ENCODE results near the gene ZNF747. TPM values are rescaled to one million over a fixed set of nuclear protein-coding genes. Genes with fewer than 3 reads are reported as not detected.

ZNF747 gene
- total RNA-seq = 19.6 TPM

DNA sequence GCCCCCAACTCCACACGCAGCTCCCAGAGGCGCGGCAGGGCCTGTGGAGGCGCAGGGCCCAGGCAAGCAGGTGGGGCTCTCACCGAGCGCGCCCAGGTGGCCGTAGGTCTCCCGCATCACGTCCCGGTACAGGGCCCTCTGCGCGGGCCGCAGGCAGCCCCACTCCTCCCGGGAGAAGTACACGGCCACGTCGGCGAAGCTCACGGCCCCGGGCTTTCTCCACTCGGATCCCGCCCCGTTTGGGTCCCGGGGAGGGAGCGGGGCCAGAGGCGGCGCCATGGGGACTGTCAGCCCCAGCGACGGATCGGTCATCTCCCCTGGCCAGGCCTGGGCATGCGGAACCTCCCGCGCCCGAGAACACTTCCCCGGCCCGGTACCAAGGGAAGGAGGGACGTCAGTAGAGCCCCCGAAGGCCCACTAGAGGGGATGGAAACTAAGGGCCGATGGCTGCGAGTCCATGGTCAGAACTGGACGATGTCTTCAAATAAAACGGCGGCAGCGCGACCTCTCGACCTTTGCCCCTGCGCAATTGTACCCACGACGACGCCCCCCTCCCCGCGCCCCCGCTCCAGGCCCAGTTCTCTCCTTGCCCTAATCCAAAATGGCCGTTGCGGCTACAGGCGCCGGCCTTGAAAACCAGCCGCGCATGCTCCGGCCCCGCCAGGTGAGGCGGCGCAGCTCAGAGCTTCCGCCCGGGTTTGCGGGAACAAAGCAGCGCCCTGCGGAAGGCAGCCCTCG lies at the start of gene ZNF747:
Gene ZNF747, minus strand, starts transcription at position 491 of the 738 bp plus-strand sequence. Its CDS starts 179 bp downstream, at position 312.
- intact Hi-C loops (cut with DNase I) = loop anchor here (1.0 to 5.0 kb wide), 7 partner anchors 24 to 124 kb away; partner anchors contain the start of genes DCTPP1, FBRS, SEPHS2 and ZNF688

DNA sequence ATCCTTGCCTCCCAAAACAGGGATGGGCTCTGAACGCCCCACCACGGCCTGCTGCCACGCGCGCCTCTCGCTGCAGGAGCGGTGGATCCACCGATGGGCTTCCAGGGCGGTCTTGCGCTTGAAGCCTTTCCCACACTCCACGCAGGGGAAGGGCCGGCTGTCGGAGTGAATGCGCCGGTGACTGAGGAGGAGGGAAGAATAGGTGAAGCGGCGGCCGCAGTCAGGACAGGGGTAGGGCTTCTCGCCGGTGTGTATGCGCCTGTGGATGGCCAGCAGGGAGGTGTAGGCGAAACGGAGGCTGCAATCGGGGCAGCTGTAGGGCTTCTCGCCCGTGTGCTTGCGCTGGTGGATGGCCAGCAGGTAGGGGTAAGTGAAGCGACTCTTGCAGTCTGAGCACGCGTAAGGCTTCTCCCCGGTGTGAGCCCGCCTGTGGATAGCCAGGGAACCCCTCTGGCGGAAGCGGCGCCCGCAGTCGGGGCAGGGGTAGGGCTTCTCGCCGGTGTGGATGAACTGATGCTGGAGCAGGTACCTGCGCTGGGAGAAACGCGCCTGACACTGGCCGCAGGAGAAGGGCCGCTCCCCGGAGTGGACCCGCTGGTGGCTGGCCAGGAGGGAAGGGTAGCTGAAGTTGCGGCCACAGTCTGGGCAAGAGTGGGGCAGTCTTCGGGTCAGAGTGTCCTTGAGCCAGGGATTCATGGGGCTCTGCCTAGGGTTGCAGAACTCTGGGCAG lies 48.1 kb upstream of the ZNF747 start:
- TF ChIP-seq, protein P1, sequence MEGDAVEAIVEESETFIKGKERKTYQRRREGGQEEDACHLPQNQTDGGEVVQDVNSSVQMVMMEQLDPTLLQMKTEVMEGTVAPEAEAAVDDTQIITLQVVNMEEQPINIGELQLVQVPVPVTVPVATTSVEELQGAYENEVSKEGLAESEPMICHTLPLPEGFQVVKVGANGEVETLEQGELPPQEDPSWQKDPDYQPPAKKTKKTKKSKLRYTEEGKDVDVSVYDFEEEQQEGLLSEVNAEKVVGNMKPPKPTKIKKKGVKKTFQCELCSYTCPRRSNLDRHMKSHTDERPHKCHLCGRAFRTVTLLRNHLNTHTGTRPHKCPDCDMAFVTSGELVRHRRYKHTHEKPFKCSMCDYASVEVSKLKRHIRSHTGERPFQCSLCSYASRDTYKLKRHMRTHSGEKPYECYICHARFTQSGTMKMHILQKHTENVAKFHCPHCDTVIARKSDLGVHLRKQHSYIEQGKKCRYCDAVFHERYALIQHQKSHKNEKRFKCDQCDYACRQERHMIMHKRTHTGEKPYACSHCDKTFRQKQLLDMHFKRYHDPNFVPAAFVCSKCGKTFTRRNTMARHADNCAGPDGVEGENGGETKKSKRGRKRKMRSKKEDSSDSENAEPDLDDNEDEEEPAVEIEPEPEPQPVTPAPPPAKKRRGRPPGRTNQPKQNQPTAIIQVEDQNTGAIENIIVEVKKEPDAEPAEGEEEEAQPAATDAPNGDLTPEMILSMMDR (IDR thresholded peaks at IDR 0.05) = no peak
- H3K36me3 ChIP-seq = peaks cover 13 to 43% of the 10 kb centered on the region in 2 donors
- no peak for DNase-seq (ENCODE audit: low spot score in 2 of 2)
- H3K27ac ChIP-seq = no peak overlapping the region
- no peaks in the 10 kb centered on the region for H3K9me3 ChIP-seq
- no peaks in the 10 kb centered on the region for H3K27me3 ChIP-seq
- intact Hi-C loops (cut with DNase I) = no loop called here
- H3K4me3 ChIP-seq = no peak overlapping the region
- peaks cover 0 to 16% of the 10 kb centered on the region in 2 donors for H3K4me1 ChIP-seq

More for the DNA sequence above, at the start of gene ZNF747:
- Histone ChIP-seq H3K27me3 (no peaks in the 10 kb centered on the region), H3K4me1 (peaks cover 11 to 12% of the 10 kb centered on the region in 2 donors), H3K27ac (peak within 1 kb of the TSS; percentile 86 to 96), H3K36me3 (peaks cover 18 to 19% of the 10 kb centered on the region in 2 donors), H3K9me3 (no peaks in the 10 kb centered on the region), H3K4me3 (peak within 1 kb of the TSS; percentile 69 to 93)
- peak; percentile 61 to 95 for DNase-seq (ENCODE audit: low spot score in 2 of 2)
- TF ChIP-seq, protein P1 (IDR thresholded peaks at IDR 0.05) = peak in 1 of 3 experiments; percentile 8

DNA sequence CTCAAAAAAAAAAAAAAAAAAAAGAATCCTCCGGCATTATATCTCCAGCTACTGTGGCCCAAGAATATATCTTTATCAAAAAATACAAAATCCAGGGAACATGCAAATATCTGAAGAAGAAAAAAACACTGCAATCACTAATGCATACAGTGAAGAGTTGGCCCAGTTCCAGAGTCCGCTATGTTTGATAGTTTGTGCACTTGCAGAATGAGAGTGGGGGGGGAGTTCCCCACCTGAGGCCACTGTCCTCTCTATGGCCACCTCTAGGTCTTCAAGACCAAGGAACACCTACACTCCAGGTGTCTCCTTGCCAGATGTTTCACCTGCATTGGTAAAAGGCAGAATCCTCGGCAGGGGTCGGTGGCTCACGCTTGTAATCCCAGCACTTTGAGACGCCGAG lies 46.8 kb upstream of the ZNF747 start:
- Histone ChIP-seq H3K27me3 (no peaks in the 10 kb centered on the region), H3K4me3 (no peak overlapping the region), H3K27ac (no peak overlapping the region), H3K4me1 (peaks cover 0 to 16% of the 10 kb centered on the region in 2 donors), H3K9me3 (no peaks in the 10 kb centered on the region), H3K36me3 (peaks cover 13 to 43% of the 10 kb centered on the region in 2 donors)
- TF ChIP-seq, protein P1 (IDR thresholded peaks at IDR 0.05) = no peak
- DNase-seq (ENCODE audit: low spot score in 2 of 2) = no peak
- intact Hi-C loops (cut with DNase I) = no loop called here

DNA sequence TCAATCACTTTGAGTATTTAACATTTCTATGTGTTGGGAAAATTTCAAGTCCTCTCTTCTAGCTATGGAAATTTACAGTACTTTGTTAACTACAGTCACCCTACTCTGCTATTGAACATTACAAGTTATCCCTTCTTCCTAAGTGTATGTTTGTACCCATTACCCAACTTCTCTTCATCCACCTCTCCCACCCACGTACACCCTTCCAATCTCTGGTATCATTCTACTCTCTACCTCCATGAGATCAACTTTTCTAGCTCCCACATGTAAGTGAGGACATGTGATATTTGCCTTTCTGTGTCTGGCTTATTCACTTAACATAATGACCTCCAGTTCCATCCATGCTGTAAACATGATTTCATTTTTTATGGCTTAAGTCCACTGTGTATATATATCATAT lies 40.0 kb upstream of the ZNF747 start:
- intact Hi-C loops (cut with DNase I) = no loop called here
- no peak for DNase-seq (ENCODE audit: low spot score in 2 of 2)
- no peaks in the 10 kb centered on the region for H3K27me3 ChIP-seq
- H3K4me1 ChIP-seq = peaks cover 13 to 21% of the 10 kb centered on the region in 2 donors
- H3K36me3 ChIP-seq = peaks cover 6 to 13% of the 10 kb centered on the region in 2 donors
- H3K27ac ChIP-seq = no peak overlapping the region
- no peak overlapping the region for H3K4me3 ChIP-seq
- TF ChIP-seq, protein P1 (IDR thresholded peaks at IDR 0.05) = no peak
- H3K9me3 ChIP-seq = no peaks in the 10 kb centered on the region

DNA sequence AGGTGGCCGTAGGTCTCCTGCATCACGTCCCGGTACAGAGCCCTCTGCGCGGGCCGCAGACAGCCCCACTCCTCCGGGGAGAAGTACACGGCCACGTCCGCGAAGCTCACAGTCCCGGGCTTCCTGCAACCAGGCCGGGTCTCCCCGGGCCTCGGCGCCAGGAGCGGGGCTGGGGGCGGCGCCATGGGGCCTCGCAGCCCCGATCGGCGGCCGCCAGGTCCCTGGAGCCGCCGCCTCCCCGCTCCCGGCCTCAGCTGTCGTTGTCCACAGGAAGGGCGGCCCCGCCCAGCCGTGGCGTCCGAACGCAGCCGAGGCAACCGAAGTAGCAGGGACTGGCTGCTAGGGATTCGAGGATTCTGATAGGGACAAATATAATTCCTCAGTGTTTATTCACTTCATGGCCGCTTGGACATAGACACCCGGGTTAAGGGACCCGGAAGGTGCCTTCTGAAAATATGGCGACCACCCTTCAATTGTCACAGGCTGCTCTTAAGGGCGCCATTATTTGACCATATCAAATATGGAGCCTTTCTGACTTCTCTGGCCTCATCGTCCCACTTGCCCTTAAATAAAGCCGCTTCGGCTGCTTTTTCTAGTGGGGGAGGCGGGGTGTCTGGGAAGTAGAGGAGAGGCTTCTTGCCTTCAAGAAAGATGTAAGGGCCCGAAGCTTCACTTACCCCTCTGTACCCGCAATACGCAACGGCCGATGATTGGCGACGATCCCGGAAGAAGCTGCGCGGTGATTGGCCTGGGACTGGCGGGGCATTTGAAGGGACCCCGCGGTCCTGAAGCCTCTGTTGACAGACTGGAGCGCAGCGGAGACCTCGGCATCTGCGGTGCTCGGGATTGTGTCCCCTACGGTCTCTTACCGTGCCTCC lies 37.0 kb upstream of the ZNF747 start, which contains the start of gene ZNF688:
Gene ZNF688, minus strand, starts transcription at position 270 of the 878 bp plus-strand sequence. Its CDS starts 85 bp downstream, at position 185.
- Histone ChIP-seq H3K36me3 (peaks cover 0 to 3% of the 10 kb centered on the region in 2 donors), H3K27me3 (no peaks in the 10 kb centered on the region), H3K4me3 (peak within 1 kb of the TSS; percentile 83 to 92), H3K4me1 (peaks cover 13 to 21% of the 10 kb centered on the region in 2 donors), H3K9me3 (no peaks in the 10 kb centered on the region), H3K27ac (peak within 1 kb of the TSS; percentile 96 to 99)
- peak; percentile 97 to 99 for DNase-seq (ENCODE audit: low spot score in 2 of 2)
- TF ChIP-seq, protein P1 (IDR thresholded peaks at IDR 0.05) = peak in 1 of 3 experiments; percentile 17
- intact Hi-C loops (cut with DNase I) = loop anchor here (1.0 to 2.0 kb wide), 6 partner anchors 13 to 87 kb away; partner anchors contain the start of genes FBRS, PRR14, ZNF747 and ZNF764
